ENCODE results near the gene ECEL1. TPM values are rescaled to one million over a fixed set of nuclear protein-coding genes. Genes with fewer than 3 reads are reported as not detected.

The ECEL1 gene
- total and polyA plus RNA-seq, 9 of the 15 experiments (the other 6 are each of a cell fraction or from before 2014, with no cell fraction given): 0.09 TPM; not detected in 8

DNA sequence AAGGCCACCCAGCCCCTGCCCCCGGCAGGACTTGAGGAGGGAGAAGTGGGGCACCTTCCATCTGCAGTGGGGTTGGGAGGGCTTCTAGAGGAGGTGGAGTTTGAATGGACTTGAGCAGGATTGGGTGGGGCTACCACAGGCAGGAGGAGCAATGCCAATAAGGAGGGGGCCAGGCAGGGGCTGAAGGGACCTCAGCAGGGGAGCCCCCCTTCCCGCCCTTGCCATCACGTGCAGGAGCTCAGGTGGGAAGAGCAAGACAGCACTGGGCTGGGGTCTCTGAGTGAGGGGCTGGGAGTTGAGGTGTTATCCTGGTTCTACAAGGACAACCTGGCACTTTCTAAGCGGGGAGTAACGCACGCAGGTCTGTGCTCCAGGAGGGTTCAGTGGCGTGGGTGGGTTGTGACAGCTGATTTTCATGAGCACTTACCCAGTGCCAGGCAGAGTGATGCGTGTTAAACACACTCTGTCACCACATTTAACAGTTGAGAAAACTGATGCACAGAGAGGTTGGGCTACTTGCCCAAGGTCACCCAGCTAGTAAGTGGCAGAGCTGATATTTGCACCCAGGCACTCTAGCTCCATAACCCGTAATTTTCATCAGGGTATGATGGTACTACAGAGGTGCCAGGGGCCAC is 43.1 kb upstream of the ECEL1 start:
- Histone ChIP-seq H2AFZ (ENCODE audit: low read depth, low read length) (no peak overlapping the region), H3K9me3 (replicated peaks; ENCODE audit: control insufficient read depth, insufficient read depth, low read depth, low read length) (no peaks in the 10 kb centered on the region), H3K9me1 (ENCODE audit: control insufficient read depth, insufficient read depth, low read length) (no peaks in the 10 kb centered on the region), H3K27ac (ENCODE audit: extremely low read depth, low read depth, low read length) (no peak overlapping the region), H3K36me3 (ENCODE audit: control insufficient read depth, insufficient read depth, low read length) (no peaks in the 10 kb centered on the region), H3K4me1 (replicated peaks in 1 of 2; ENCODE audit: control insufficient read depth in 2 of 2, insufficient read depth in 2 of 2, low read length in 2 of 2) (peaks cover 0 to 3% of the 10 kb centered on the region in 2 experiments; a peak in 2 of 5 replicates), H3K4me3 (no peak overlapping the region), H3K9ac (ENCODE audit: insufficient read depth in 1 of 2, low read depth in 2 of 2, low read length in 2 of 2) (no peak overlapping the region), H4K20me1 (replicated peaks; ENCODE audit: control insufficient read depth, insufficient read depth, low read length) (no peaks in the 10 kb centered on the region), H3K79me2 (ENCODE audit: control insufficient read depth, insufficient read depth, low read length) (no peaks in the 10 kb centered on the region), H3K4me2 (ENCODE audit: insufficient read depth, low read length) (no peak overlapping the region), H3K27me3 (ENCODE audit: control insufficient read depth in 2 of 2, insufficient read depth in 2 of 2, low read length in 2 of 2) (peaks cover 0 to 33% of the 10 kb centered on the region in 2 experiments; a peak in 2 of 5 replicates)
- POLR2A ChIA-PET: interaction anchor here (1.8 kb wide), 1 partner anchor 15 kb away, joined by 5 read pairs; no protein-coding TSS in a partner anchor
- in situ Hi-C loops (cut with MboI): no loop called here
- TF ChIP-seq ZFP36 (IDR thresholded peaks at IDR 0.05; ENCODE audit: low read depth, low read length, partially characterized antibody) (peak; percentile 51), MYC (IDR thresholded peaks at IDR 0.05; ENCODE audit: low read depth, low read length) (no peak), MYC (CRISPR knock-in tag; IDR thresholded peaks at IDR 0.05; ENCODE audit: borderline replicate concordance, low read depth) (no peak), ZNF830 (CRISPR knock-in tag; IDR thresholded peaks at IDR 0.05) (no peak)
- TF ChIP-seq, protein P1, sequence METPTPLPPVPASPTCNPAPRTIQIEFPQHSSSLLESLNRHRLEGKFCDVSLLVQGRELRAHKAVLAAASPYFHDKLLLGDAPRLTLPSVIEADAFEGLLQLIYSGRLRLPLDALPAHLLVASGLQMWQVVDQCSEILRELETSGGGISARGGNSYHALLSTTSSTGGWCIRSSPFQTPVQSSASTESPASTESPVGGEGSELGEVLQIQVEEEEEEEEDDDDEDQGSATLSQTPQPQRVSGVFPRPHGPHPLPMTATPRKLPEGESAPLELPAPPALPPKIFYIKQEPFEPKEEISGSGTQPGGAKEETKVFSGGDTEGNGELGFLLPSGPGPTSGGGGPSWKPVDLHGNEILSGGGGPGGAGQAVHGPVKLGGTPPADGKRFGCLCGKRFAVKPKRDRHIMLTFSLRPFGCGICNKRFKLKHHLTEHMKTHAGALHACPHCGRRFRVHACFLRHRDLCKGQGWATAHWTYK (CRISPR knock-in tag; IDR thresholded peaks at IDR 0.05): no peak
- TF ChIP-seq, protein P2, sequence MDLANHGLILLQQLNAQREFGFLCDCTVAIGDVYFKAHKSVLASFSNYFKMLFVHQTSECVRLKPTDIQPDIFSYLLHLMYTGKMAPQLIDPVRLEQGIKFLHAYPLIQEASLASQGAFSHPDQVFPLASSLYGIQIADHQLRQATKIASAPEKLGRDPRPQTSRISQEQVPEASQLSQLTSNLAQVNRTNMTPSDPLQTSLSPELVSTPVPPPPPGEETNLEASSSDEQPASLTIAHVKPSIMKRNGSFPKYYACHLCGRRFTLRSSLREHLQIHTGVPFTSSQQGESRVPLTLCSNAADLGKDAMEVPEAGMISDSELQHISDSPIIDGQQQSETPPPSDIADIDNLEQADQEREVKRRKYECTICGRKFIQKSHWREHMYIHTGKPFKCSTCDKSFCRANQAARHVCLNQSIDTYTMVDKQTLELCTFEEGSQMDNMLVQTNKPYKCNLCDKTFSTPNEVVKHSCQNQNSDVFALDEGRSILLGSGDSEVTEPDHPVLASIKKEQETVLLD (IDR thresholded peaks at IDR 0.05): no peak
- WGBS (ENCODE audit: insufficient coverage, low coverage, missing lambda C conversion rate): 15% methylated on average over 8 of the region's 9 CpGs
- BruUV-seq (replicated peaks): no TSS peak
- FAIRE-seq (no peak), ATAC-seq (no peak), DNase-seq (ENCODE audit: extremely low read depth in 1 of 4, low spot score in 3 of 4) (no peak)
- CTCF ChIA-PET (ENCODE audit: low intra/inter-chr PET ratio): no interaction called here
- intact Hi-C loops (cut with micrococcal nuclease): no loop called here
